SU-DHL-6 (cell line): ENCODE data around the gene TMEM14A.
A peak's percentile ranks its signal among the peaks of the same experiment; 100 is the strongest.

Source experiments
- H2AFZ ChIP-seq: fragments of 200-600 bp; sonication (generic); 2 replicates; pipeline ENCODE4 v1.6.1; 2014; ENCODE audit warnings: low read depth, mild to moderate bottlenecking, moderate library complexity, mixed read lengths, antibody characterized with exemption, low read length; ENCODE audit not compliant: severe bottlenecking
- H3F3A ChIP-seq: fragments of 200-600 bp; shearing (Covaris generic); 2 replicates; pipeline ENCODE4 v1.6.0; 2016; ENCODE audit warnings: antibody characterized with exemption, mild to moderate bottlenecking; ENCODE audit not compliant: insufficient read depth
- H3K27ac ChIP-seq: fragments of 200-600 bp; sonication (generic); 2 replicates; pipeline ENCODE4 v1.5.1; 2016; ENCODE audit warnings: low read depth, mild to moderate bottlenecking, low read length, moderate library complexity, mixed read lengths
- H3K27me3 ChIP-seq: fragments of 200-600 bp; sonication (generic), shearing (Covaris generic); 2 replicates; pipeline ENCODE4 v1.6.0; 2014; ENCODE audit warnings: mild to moderate bottlenecking, low read length
- H3K36me3 ChIP-seq: fragments of 200-600 bp; sonication (generic); 2 replicates; pipeline ENCODE4 v1.6.1; 2014; ENCODE audit warnings: mild to moderate bottlenecking, low read length, mixed read lengths
- H3K4me2 ChIP-seq: fragments of 300-600, 200-600 bp; shearing (Covaris generic), sonication (generic); 2 replicates; pipeline ENCODE4 v1.6.0; 2014; ENCODE audit warnings: low read length, low read depth, mild to moderate bottlenecking; ENCODE audit not compliant: poor library complexity, severe bottlenecking
- H3K4me3 ChIP-seq: fragments of 200-600 bp; sonication (generic); 2 replicates; pipeline ENCODE4 v1.5.1; 2014; ENCODE audit warnings: antibody characterized with exemption, low read length, mild to moderate bottlenecking, mixed read lengths; ENCODE audit not compliant: insufficient read depth, poor library complexity, severe bottlenecking
- H3K79me2 ChIP-seq: fragments of 200-600 bp; sonication (generic); 2 replicates; pipeline ENCODE4 v1.6.1; 2014; ENCODE audit warnings: mild to moderate bottlenecking, low read length, moderate library complexity; ENCODE audit not compliant: insufficient read depth
- H3K9ac ChIP-seq: fragments of 200-600 bp; sonication (generic); 2 replicates; pipeline ENCODE4 v1.7.0; 2014; ENCODE audit warnings: mild to moderate bottlenecking, low read length
- H3K9me2 ChIP-seq: fragments of 200-600 bp; sonication (generic); replicated peaks from 2 replicates; pipeline ENCODE4 v1.6.1; 2014; ENCODE audit warnings: low read length; ENCODE audit not compliant: insufficient read depth
- H3K9me3 ChIP-seq: fragments of 200-600 bp; sonication (generic); 2 replicates; pipeline ENCODE4 v1.6.1; 2014; ENCODE audit warnings: low read length, mixed read lengths; ENCODE audit not compliant: insufficient read depth
- H4K20me1 ChIP-seq: fragments of 200-600 bp; sonication (generic); 2 replicates; pipeline ENCODE4 v1.6.1; 2014; ENCODE audit warnings: low read depth, mild to moderate bottlenecking, antibody characterized with exemption, low read length, moderate library complexity, mixed read lengths
- CTCF ChIP-seq: fragments of 200-600 bp; sonication (generic); IDR thresholded peaks from one replicate; pipeline ENCODE4 v1.5.1; 2017; ENCODE audit warnings: antibody characterized with exemption, mild to moderate bottlenecking, low read length, moderate library complexity; ENCODE audit not compliant: insufficient read depth, poor library complexity, severe bottlenecking
- EZH2phosphoT487 ChIP-seq: fragments of 200-600 bp; sonication (generic), shearing (Covaris generic); conservative IDR thresholded peaks from 2 replicates; pipeline ENCODE4 v1.6.1; 2018; ENCODE audit warnings: mild to moderate bottlenecking, antibody characterized with exemption, low read length, moderate library complexity, mixed read lengths

TMEM14A gene

GRCh38 chr6:52645976-52646375 is 24.9 kb upstream of the TMEM14A start:
- Histone ChIP-seq H3K27ac (no peak overlapping the region), H3K27me3 (no peaks in the 10 kb centered on the region), H2AFZ (no peak overlapping the region)

GRCh38 chr6:52647199-52647598 is 23.7 kb upstream of the TMEM14A start:
- Histone ChIP-seq H3K4me3 (no peak overlapping the region), H2AFZ (no peak overlapping the region), H3K9ac (no peak overlapping the region), H3K27ac (no peak overlapping the region), H3K9me3 (no peaks in the 10 kb centered on the region), H3F3A (no peaks in the 10 kb centered on the region), H3K36me3 (no peaks in the 10 kb centered on the region), H3K27me3 (no peaks in the 10 kb centered on the region), H3K9me2 (no peaks in the 10 kb centered on the region), H4K20me1 (no peaks in the 10 kb centered on the region), H3K79me2 (no peaks in the 10 kb centered on the region), H3K4me2 (no peak overlapping the region)
- TF ChIP-seq CTCF = no peak
- TF ChIP-seq EZH2phosphoT487 = no peak

More at GRCh38 chr6:52645976-52646375, 24.9 kb upstream of the TMEM14A start:
- Histone ChIP-seq H3K9me3 (no peaks in the 10 kb centered on the region), H3K36me3 (no peaks in the 10 kb centered on the region), H3K4me2 (no peak overlapping the region), H3K79me2 (no peaks in the 10 kb centered on the region), H3F3A (no peaks in the 10 kb centered on the region), H3K9me2 (no peaks in the 10 kb centered on the region), H3K9ac (no peak overlapping the region), H4K20me1 (no peaks in the 10 kb centered on the region), H3K4me3 (no peak overlapping the region)
- no peak for TF ChIP-seq CTCF
- TF ChIP-seq EZH2phosphoT487 = no peak

- TF ChIP-seq CTCF (no peak), EZH2phosphoT487 (0 out of 2 replicates have a peak, but pooled peaks have one; percentile 18)
- Histone ChIP-seq H3K27me3 (no peaks in the 10 kb centered on the region), H3K4me2 (no peak overlapping the region), H3F3A (no peaks in the 10 kb centered on the region), H3K9me2 (no peaks in the 10 kb centered on the region), H3K79me2 (no peaks in the 10 kb centered on the region), H2AFZ (no peak overlapping the region), H3K9ac (no peak overlapping the region), H3K27ac (no peak overlapping the region), H3K9me3 (no peaks in the 10 kb centered on the region), H3K36me3 (no peaks in the 10 kb centered on the region), H4K20me1 (no peaks in the 10 kb centered on the region), H3K4me3 (no peak overlapping the region)
Observed at GRCh38 chr6:52649536-52650160, 21.3 kb upstream of the TMEM14A start.
